ENCODE data around the gene ZC3H4. TPM values are rescaled to one million over a fixed set of nuclear protein-coding genes. Genes with fewer than 3 reads are reported as not detected.

ZC3H4 gene
- total and polyA plus RNA-seq, 2 of the 8 experiments (the other 6 are each of a cell fraction or from before 2014, with no cell fraction given), result 6.6 to 92.0 TPM

- Histone ChIP-seq H4K20me1 (replicated peaks in 1 of 2; ENCODE audit: control insufficient read depth in 1 of 2, insufficient read depth in 2 of 2, low read length in 2 of 2) (peaks cover 0 to 10% of the 10 kb centered on the region in 2 experiments), H3K27me3 (replicated peaks in 1 of 4; ENCODE audit: control insufficient read depth in 3 of 4, extremely low read depth in 1 of 4, insufficient read depth in 3 of 4, low read length in 3 of 4) (no peaks in the 10 kb centered on the region), H4K8ac (ENCODE audit: extremely low read depth, insufficient read depth, low read length) (no peak overlapping the region; the same call in 1 of the 2 replicates), H3K79me1 (ENCODE audit: low read depth, low read length) (peaks cover 2% of the 10 kb centered on the region; the same call in 1 of the 2 replicates), H3K14ac (ENCODE audit: insufficient read length) (no peak overlapping the region), H2AK5ac (ENCODE audit: low read depth, low read length) (no peak overlapping the region), H3K9ac (replicated peaks in 1 of 4; ENCODE audit: extremely low read depth in 1 of 4, low read depth in 3 of 4, low read length in 3 of 4) (no peak overlapping the region), H2BK20ac (ENCODE audit: low read length) (no peak overlapping the region), H3K4ac (replicated peaks; ENCODE audit: insufficient read length, low read depth, low read length) (no peak overlapping the region), H3K36me3 (ENCODE audit: control insufficient read depth in 2 of 4, insufficient read depth in 4 of 4, low read length in 3 of 4) (peaks cover 9 to 46% (median 30%) of the 10 kb centered on the region in 4 experiments), H3K4me3 (ENCODE audit: extremely low read depth in 1 of 4, insufficient read depth in 2 of 4, low read depth in 3 of 4, low read length in 4 of 4) (no peak overlapping the region), H3K23ac (ENCODE audit: insufficient read length) (no peak overlapping the region), H2AFZ (ENCODE audit: low read length) (no peak overlapping the region), H2BK120ac (replicated peaks; ENCODE audit: low read depth, low read length) (no peak overlapping the region), H3K79me2 (ENCODE audit: control insufficient read depth in 1 of 2, insufficient read depth in 2 of 2, low read length in 2 of 2) (peaks cover 0 to 2% of the 10 kb centered on the region in 2 experiments; a peak in 1 of 4 replicates), H4K5ac (ENCODE audit: insufficient read length, low read depth, low read length) (no peak overlapping the region), H2BK15ac (ENCODE audit: low read length) (no peak overlapping the region), H3K56ac (replicated peaks; ENCODE audit: insufficient read length, low read depth, low read length) (no peak overlapping the region), H2BK5ac (ENCODE audit: low read depth, low read length) (no peak overlapping the region), H3K4me1 (replicated peaks in 1 of 4; ENCODE audit: control insufficient read depth in 3 of 4, insufficient read depth in 4 of 4, low read length in 3 of 4) (no peaks in the 10 kb centered on the region; a peak in 1 of 7 replicates), H3K18ac (ENCODE audit: extremely low read depth, low read length) (no peak overlapping the region), H3K9me3 (ENCODE audit: insufficient read depth in 2 of 2, low read depth in 1 of 2, low read length in 1 of 2) (no peaks in the 10 kb centered on the region), H4K91ac (replicated peaks; ENCODE audit: insufficient read length, low read length) (no peak overlapping the region), H3K27ac (ENCODE audit: low read depth, low read length) (no peak overlapping the region), H3K4me2 (ENCODE audit: insufficient read depth in 1 of 2, low read depth in 2 of 2, low read length in 2 of 2) (no peak overlapping the region), H2BK12ac (ENCODE audit: low read depth, low read length) (no peak overlapping the region), H3K23me2 (ENCODE audit: low read depth, low read length) (no peaks in the 10 kb centered on the region)
- 93% methylated on average over 11 of the region's 11 CpGs; no CpG with 5 or more reads in 1 of the 2 experiments for WGBS, 2 experiments (ENCODE audit: extremely low coverage in 1 of 2, insufficient coverage in 1 of 2, insufficient read length in 1 of 2, insufficient replicate concordance in 2 of 2, low coverage in 1 of 2, low lambda C conversion rate in 2 of 2, missing lambda C conversion rate in 1 of 2)
- POLR2A ChIA-PET (ENCODE audit: partially characterized antibody), result interaction anchor here (1.1 to 1.5 kb wide), 4 partner anchors 16 to 115 kb away, joined by 3 to 4 read pairs (median 3); no protein-coding TSS in a partner anchor
- CTCF ChIA-PET (ENCODE audit: partially characterized antibody), result no interaction called here
- DNase-seq (ENCODE audit: low read depth in 1 of 2, low spot score in 2 of 2), result no peak
- FAIRE-seq, result no peak
- TF ChIP-seq PHF8 (conservative IDR thresholded peaks at IDR 0.05; ENCODE audit: low read depth, low read length), result no peak
- no peak for TF ChIP-seq GABPA (IDR thresholded peaks at IDR 0.05; ENCODE audit: borderline replicate concordance, insufficient read depth, low read length)
- TF ChIP-seq RBBP5 (IDR thresholded peaks at IDR 0.05; ENCODE audit: borderline replicate concordance, low read depth, low read length), result no peak
- TF ChIP-seq KDM1A (IDR thresholded peaks at IDR 0.05; ENCODE audit: borderline replicate concordance, low read length), result no peak
- no peak for TF ChIP-seq RNF2 (IDR thresholded peaks at IDR 0.05; ENCODE audit: borderline replicate concordance, low read depth, low read length, missing control alignments, poor library complexity, severe bottlenecking)
- TF ChIP-seq SIX5 (IDR thresholded peaks at IDR 0.05; ENCODE audit: low read depth, low read length), result no peak
- no peak for TF ChIP-seq ATF2 (IDR thresholded peaks at IDR 0.05; ENCODE audit: low read length)
- no peak for TF ChIP-seq NANOG (IDR thresholded peaks at IDR 0.05; ENCODE audit: insufficient read depth, low read depth, low read length, poor library complexity, severe bottlenecking)
- no peak for TF ChIP-seq HDAC2 (IDR thresholded peaks at IDR 0.05; ENCODE audit: borderline replicate concordance in 1 of 2, low read depth in 2 of 2, low read length in 2 of 2)
- no peak for TF ChIP-seq CTBP2 (IDR thresholded peaks at IDR 0.05; ENCODE audit: borderline replicate concordance, insufficient read depth, insufficient read length, low read length)
- no peak for TF ChIP-seq TBP (IDR thresholded peaks at IDR 0.05; ENCODE audit: low read depth, low read length)
Measured at GRCh38 chr19:47065242-47065641, 48.3 kb downstream of the ZC3H4 start.
